B cell (primary cell): ENCODE data around the gene PRLR. TPM values are rescaled to one million over a fixed set of nuclear protein-coding genes. Genes with fewer than 3 reads are reported as not detected.

Experiments used
- ATAC-seq: fragments of 200-7000 bp; cut with Tn5 transposase; one replicate; pipeline ENCODE4 v1.10.0; 2021; ENCODE audit warnings: low read depth, mild to moderate bottlenecking, moderate number of reproducible peaks, moderate library complexity
- CTCF ChIA-PET: fragments of 350-600 bp; sonication (Branson Sonifier 250); formaldehyde crosslinking; loops from one replicate; lab custom pipeline; 2021; ENCODE audit warnings: antibody characterized with exemption, inconsistent platforms; lab: Charles Lee
- POLR2A ChIA-PET: fragments of 350-600 bp; sonication (Branson Sonifier 250); formaldehyde crosslinking; loops from one replicate; lab custom pipeline; 2021; ENCODE audit warnings: antibody characterized with exemption; lab: Charles Lee
- DNase-seq: peaks from one replicate; pipeline ENCODE4 v3.0.0; 2013
- H2AFZ ChIP-seq: 2 replicates; pipeline ENCODE4 v1.6.1; 2012; ENCODE audit warnings: mild to moderate bottlenecking, low read depth, low read length; ENCODE audit not compliant: insufficient read depth, poor library complexity, severe bottlenecking
- H3K27ac ChIP-seq, 2 donors: 1 replicate in 1 of 2; 2 replicates in 1 of 2; pipeline ENCODE4 v1.5.1; 2012 to 2013; ENCODE audit warnings: low read length in 2 of 2, mild to moderate bottlenecking in 2 of 2, moderate library complexity in 1 of 2
- H3K27me3 ChIP-seq, 4 experiments: fragments of 200-600 bp in 1 of 4; sonication (generic) in 1 of 4; replicated peaks in 1 of 4; 1 replicate in 2 of 4; 2 replicates in 2 of 4; pipeline versions ENCODE4 v1.6.1 to v1.7.0; 2013 to 2016; ENCODE audit warnings: low read length in 3 of 4, mild to moderate bottlenecking in 2 of 4, mixed read lengths in 1 of 4, moderate library complexity in 1 of 4; ENCODE audit not compliant: insufficient read depth in 4 of 4, control insufficient read depth in 3 of 4; ENCODE audit errors: control extremely low read depth in 1 of 4
- H3K36me3 ChIP-seq, 2 experiments: replicated peaks in 1 of 2; 1 replicate in 1 of 2; 2 replicates in 1 of 2; pipeline versions ENCODE4 v1.6.1 to v1.7.1; 2013; ENCODE audit warnings: low read length in 1 of 2; ENCODE audit not compliant: insufficient read depth in 2 of 2, control insufficient read depth in 1 of 2; ENCODE audit errors: control extremely low read depth in 1 of 2, extremely low read depth in 1 of 2
- H3K4me1 ChIP-seq, 2 donors: fragments of 200-600 bp in 1 of 2; sonication (generic) in 1 of 2; 1 replicate in 1 of 2; 2 replicates in 1 of 2; pipeline versions ENCODE4 v1.5.1 to v1.6.1; 2013 to 2017; ENCODE audit warnings: low read length in 2 of 2; ENCODE audit not compliant: control insufficient read depth in 2 of 2, insufficient read depth in 2 of 2
- H3K4me2 ChIP-seq: replicated peaks from 2 replicates; pipeline ENCODE3; 2012; ENCODE audit warnings: mild to moderate bottlenecking, low read depth, low read length; ENCODE audit not compliant: poor library complexity, severe bottlenecking
- H3K4me3 ChIP-seq, 5 experiments: fragments of 200-600 bp in 1 of 5; sonication (generic) in 1 of 5; 1 replicate in 3 of 5; 2 replicates in 2 of 5; pipeline versions ENCODE4 v1.5.1 to v1.7.0; 2011 to 2016; ENCODE audit warnings: low read length in 4 of 5, mild to moderate bottlenecking in 4 of 5, low read depth in 2 of 5, control low read depth in 1 of 5, moderate library complexity in 1 of 5; ENCODE audit not compliant: insufficient read depth in 1 of 5; ENCODE audit errors: control extremely low read depth in 1 of 5, extremely low read depth in 1 of 5
- H3K79me2 ChIP-seq: fragments of 200-600 bp; sonication (generic); one replicate; pipeline ENCODE4 v1.6.0; 2016; ENCODE audit warnings: low read length; ENCODE audit not compliant: control insufficient read depth, insufficient read depth
- H3K9ac ChIP-seq: fragments of 200-600 bp; sonication (generic); 2 replicates; pipeline ENCODE4 v1.6.1; 2017; ENCODE audit warnings: mild to moderate bottlenecking, low read length, moderate library complexity
- H3K9me3 ChIP-seq, 3 donors: one replicate each; pipeline versions ENCODE4 v1.6.1 to v1.7.1; 2013; ENCODE audit warnings: low read length in 2 of 3; ENCODE audit not compliant: control insufficient read depth in 2 of 3, insufficient read depth in 1 of 3; ENCODE audit errors: control extremely low read depth in 1 of 3
- H4K20me1 ChIP-seq: 2 replicates; pipeline ENCODE4 v1.6.0; 2012; ENCODE audit warnings: mild to moderate bottlenecking, low read length; ENCODE audit not compliant: insufficient read depth, control insufficient read depth, poor library complexity, severe bottlenecking
- H3K27ac Mint-ChIP-seq: one replicate; pipeline ENCODE4 v1.8.0; 2021; ENCODE audit warnings: mixed read lengths
- H3K27me3 Mint-ChIP-seq: one replicate; pipeline ENCODE4 v1.8.0; 2021; ENCODE audit warnings: mixed read lengths
- H3K4me1 Mint-ChIP-seq: one replicate; pipeline ENCODE4 v1.8.0; 2021; ENCODE audit warnings: mixed read lengths
- H3K4me3 Mint-ChIP-seq: one replicate; pipeline ENCODE4 v1.8.0; 2021; ENCODE audit warnings: mixed read lengths
- H3K9me3 Mint-ChIP-seq: one replicate; pipeline ENCODE4 v1.8.0; 2022; ENCODE audit warnings: mixed read lengths; ENCODE audit not compliant: insufficient read depth
- CTCF ChIP-seq: fragments of 200-600 bp; IDR thresholded peaks from one replicate; pipeline ENCODE4 v1.8.0; 2022; ENCODE audit warnings: antibody characterized with exemption, mild to moderate bottlenecking
- EZH2 ChIP-seq: IDR thresholded peaks from 2 replicates; pipeline ENCODE4 v1.6.1; 2012; ENCODE audit warnings: borderline replicate concordance, low read depth, mild to moderate bottlenecking, moderate library complexity, low read length; ENCODE audit not compliant: insufficient read depth, poor library complexity, severe bottlenecking
- WGBS: methylation state at CpG from one replicate; pipeline ENCODE4 v1.1.5; 2013; ENCODE audit warnings: missing lambda C conversion rate; ENCODE audit not compliant: insufficient coverage; 5-methylcytosine and 5-hydroxymethylcytosine counted together
- intact Hi-C: fragments of 100-400 bp; cut with micrococcal nuclease; formaldehyde crosslinking; loops from one replicate; pipeline ENCODE4 v1.10.0; 2022
- polyA plus RNA-seq: library from polyadenylated mRNA; depleted of rRNA; stranded (reverse); fragments of >200 nt; gene quantifications from 2 replicates; pipeline ENCODE4 v1.2.3, GENCODE V29; 2012
- total RNA-seq, 2 donors: library from RNA; stranded (reverse); fragments of 120-200 nt in 1 of 2; gene quantifications; 1 replicate in 1 of 2; 2 replicates in 1 of 2; pipeline versions ENCODE4 v1.2.3 to v1.2.4, GENCODE V29; 2013 to 2022

PRLR gene
- total and polyA plus RNA-seq, 2 donors (not counting 1 experiment from before 2014, with no cell fraction given) = 0.39 TPM; not detected in 1

DNA sequence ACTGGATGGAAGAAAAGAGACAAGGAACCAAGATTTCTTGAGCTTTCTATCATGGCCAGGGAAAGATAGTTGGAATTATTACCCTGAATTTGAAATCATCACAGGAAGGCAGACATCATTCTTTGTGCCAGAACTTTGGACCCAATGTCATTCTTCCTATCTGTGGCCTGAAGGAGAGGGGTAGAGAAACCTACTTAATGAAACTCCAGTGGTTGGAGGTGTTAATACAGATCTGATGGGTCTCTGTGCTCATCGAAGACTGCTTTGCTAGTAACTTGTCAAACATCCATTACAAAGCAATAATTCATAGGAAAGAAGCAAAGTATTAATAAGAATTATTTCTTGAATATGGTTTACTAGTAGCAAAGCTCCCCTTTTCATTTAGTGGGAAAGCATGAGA is 26.9 kb downstream of the PRLR start:
- no peak overlapping the region for H3K27ac Mint-ChIP-seq
- ChIA-PET POLR2A (no interaction called here), CTCF (interaction anchor here (0.8 to 2.3 kb wide), 11 partner anchors 8 to 723 kb away, joined by 3 to 12 read pairs (median 3); no protein-coding TSS in a partner anchor)
- H3K27me3 Mint-ChIP-seq = peaks cover 30% of the 10 kb centered on the region
- H3K9me3 ChIP-seq = no peaks in the 10 kb centered on the region
- H3K9ac ChIP-seq = no peak overlapping the region
- H3K9me3 Mint-ChIP-seq = no peaks in the 10 kb centered on the region
- H3K27me3 ChIP-seq = peaks cover 0 to 5% (median 3%) of the 10 kb centered on the region in 4 experiments
- H3K36me3 ChIP-seq = no peaks in the 10 kb centered on the region
- intact Hi-C loops = loop anchor here (5.0 kb wide), 1 partner anchor 716 kb away; no protein-coding TSS in a partner anchor
- no peak overlapping the region for H3K4me3 ChIP-seq
- no peak overlapping the region for H2AFZ ChIP-seq
- no peaks in the 10 kb centered on the region for H4K20me1 ChIP-seq
- no peaks in the 10 kb centered on the region for H3K79me2 ChIP-seq
- no peak overlapping the region for H3K4me3 Mint-ChIP-seq
- H3K4me2 ChIP-seq = no peak overlapping the region
- DNase-seq = no peak
- TF ChIP-seq CTCF (no peak), EZH2 (no peak)
- no peak overlapping the region for H3K27ac ChIP-seq
- no peaks in the 10 kb centered on the region for H3K4me1 ChIP-seq
- ATAC-seq = no peak
- no CpG with 5 or more reads among the region's 1 CpG for WGBS
- H3K4me1 Mint-ChIP-seq = peaks cover 2% of the 10 kb centered on the region

DNA sequence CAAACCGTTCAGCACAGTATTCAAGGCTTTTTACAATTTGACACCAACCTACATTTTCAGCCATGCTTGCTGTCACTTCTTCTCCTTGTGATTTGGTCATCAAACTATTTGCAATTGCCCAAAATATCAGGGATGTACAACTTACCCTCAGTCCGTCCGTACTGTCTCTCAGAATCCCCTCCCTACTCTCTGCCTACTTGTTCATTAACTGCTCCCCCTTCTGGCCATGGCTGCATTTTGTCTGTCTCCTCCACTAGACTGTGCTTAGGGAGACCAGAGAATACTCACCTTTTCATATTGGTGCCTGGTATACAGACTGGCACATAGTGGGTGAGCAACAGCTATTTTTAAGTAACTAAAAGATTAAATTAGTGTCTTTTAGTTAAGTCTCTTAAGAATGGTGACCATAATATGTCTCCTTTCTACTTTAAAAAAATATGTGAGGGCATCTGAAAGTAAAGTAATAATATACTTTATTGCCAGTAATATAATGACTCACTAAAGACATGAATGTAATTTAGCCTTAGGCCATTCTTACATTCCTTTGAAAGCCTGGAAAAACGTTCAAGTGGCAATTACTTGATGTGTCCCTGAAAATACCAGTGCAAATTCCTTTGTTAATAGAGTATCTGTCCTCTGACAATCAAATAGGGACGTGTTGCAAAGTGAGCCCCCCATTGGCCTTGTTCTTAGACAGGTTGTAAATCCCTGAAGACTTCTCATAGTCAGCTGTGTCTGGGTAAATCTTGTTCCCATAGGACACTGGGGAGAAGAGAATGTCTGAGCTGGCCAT is 27.8 kb downstream of the PRLR start:
- no peak overlapping the region for H3K4me3 ChIP-seq
- Mint-ChIP-seq H3K27ac (no peak overlapping the region), H3K4me3 (no peak overlapping the region), H3K9me3 (no peaks in the 10 kb centered on the region), H3K27me3 (peaks cover 24% of the 10 kb centered on the region), H3K4me1 (peaks cover 2% of the 10 kb centered on the region)
- intact Hi-C loops = loop anchor here (5.0 kb wide), 1 partner anchor 715 kb away; no protein-coding TSS in a partner anchor
- no peak overlapping the region for H3K4me2 ChIP-seq
- H4K20me1 ChIP-seq = no peaks in the 10 kb centered on the region
- H3K27ac ChIP-seq = no peak overlapping the region
- ATAC-seq (peak; percentile 74), DNase-seq (peak; percentile 68)
- H2AFZ ChIP-seq = no peak overlapping the region
- H3K9ac ChIP-seq = no peak overlapping the region
- H3K4me1 ChIP-seq = no peaks in the 10 kb centered on the region
- H3K9me3 ChIP-seq = no peaks in the 10 kb centered on the region
- CTCF ChIA-PET = interaction anchor here (0.8 to 2.3 kb wide), 12 partner anchors 9 to 724 kb away, joined by 3 to 12 read pairs (median 3); no protein-coding TSS in a partner anchor
- H3K27me3 ChIP-seq = peaks cover 0 to 5% (median 3%) of the 10 kb centered on the region in 4 experiments
- no peaks in the 10 kb centered on the region for H3K79me2 ChIP-seq
- WGBS = 68% methylated on average over 5 of the region's 5 CpGs
- peak; percentile 74 for TF ChIP-seq CTCF
- TF ChIP-seq EZH2 = no peak
- POLR2A ChIA-PET = no interaction called here
- no peaks in the 10 kb centered on the region for H3K36me3 ChIP-seq
